Brain microvascular endothelial cell (primary cell): Measurements from ENCODE around the gene ARHGEF39.
A peak's percentile ranks its signal among the peaks of the same experiment; 100 is the strongest.

Experiments used
- DNase-seq: peaks from one replicate; pipeline ENCODE4 v3.0.0-alpha.2; 2020
- H3K27ac ChIP-seq: fragments of 250-450 bp; sonication (Bioruptor Pico); 2 replicates; pipeline ENCODE4 v1.5.1; 2020; ENCODE audit warnings: mild to moderate bottlenecking, moderate library complexity
- H3K27me3 ChIP-seq: fragments of 250-450 bp; sonication (Bioruptor Pico); replicated peaks from 2 replicates; pipeline ENCODE4 v1.5.1; 2020; ENCODE audit warnings: mild to moderate bottlenecking
- H3K36me3 ChIP-seq: fragments of 250-450 bp; sonication (Bioruptor Pico); replicated peaks from 2 replicates; pipeline ENCODE4 v1.5.1; 2020; ENCODE audit warnings: mild to moderate bottlenecking
- H3K4me3 ChIP-seq: 2 replicates; pipeline ENCODE4 v1.5.1; 2011; ENCODE audit warnings: low read depth, mild to moderate bottlenecking, control low read depth, low read length, moderate library complexity
- in situ Hi-C: cut with HindIII; loops from 2 replicates; pipeline ENCODE4 v1.10.0; 2017; ENCODE audit warnings: low sequenced_read_pairs, low pct_ligation_motif_present
- TF ChIP-seq, protein P1 (sequence below): IDR thresholded peaks from 2 replicates; pipeline ENCODE4 v1.5.1; 2011; ENCODE audit warnings: low read depth, mild to moderate bottlenecking, moderate library complexity, low read length, control low read depth, inconsistent platforms; ENCODE audit errors: missing control alignments

ARHGEF39 gene

DNA sequence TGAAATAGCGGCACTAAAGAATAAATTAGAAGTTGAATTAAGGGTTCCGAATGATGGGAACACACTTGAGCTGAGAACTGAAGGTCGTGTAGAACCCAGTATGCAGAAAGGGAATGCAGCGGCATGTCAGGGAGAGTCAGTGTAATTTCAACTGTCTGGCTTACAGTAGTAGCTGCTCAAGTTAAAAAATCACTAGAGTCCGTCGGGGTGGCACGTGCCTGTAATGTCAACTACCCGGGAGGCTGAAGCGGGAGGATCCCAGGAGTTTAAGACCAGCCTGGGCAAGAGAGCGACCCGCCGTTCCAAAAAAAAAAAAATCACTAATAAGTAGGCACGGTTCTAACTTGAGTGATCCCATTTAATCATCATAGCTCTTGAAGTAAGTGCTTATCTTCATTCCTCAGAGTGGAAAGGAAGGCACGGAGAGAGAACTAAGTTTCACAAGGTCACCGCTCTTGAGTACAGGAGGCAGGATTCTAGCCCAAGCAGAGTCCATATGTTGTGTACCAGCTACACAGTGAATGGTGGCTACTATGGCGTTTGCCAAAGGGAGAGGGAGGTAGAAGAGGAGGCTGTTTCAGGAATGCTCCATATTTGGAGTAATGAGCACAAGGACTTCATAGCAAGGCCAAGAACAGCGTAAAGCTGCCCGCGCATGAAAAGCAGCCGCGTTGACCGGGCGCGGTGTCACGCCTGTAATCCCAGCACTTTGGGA, 8.0 kb downstream of the ARHGEF39 start:
- in situ Hi-C loops = no loop called here
- Histone ChIP-seq H3K27ac (peak overlapping the region; percentile 56), H3K4me3 (peak overlapping the region; percentile 47), H3K36me3 (peaks cover 7% of the 10 kb centered on the region), H3K27me3 (no peaks in the 10 kb centered on the region)
- no peak for DNase-seq
- TF ChIP-seq, protein P1, sequence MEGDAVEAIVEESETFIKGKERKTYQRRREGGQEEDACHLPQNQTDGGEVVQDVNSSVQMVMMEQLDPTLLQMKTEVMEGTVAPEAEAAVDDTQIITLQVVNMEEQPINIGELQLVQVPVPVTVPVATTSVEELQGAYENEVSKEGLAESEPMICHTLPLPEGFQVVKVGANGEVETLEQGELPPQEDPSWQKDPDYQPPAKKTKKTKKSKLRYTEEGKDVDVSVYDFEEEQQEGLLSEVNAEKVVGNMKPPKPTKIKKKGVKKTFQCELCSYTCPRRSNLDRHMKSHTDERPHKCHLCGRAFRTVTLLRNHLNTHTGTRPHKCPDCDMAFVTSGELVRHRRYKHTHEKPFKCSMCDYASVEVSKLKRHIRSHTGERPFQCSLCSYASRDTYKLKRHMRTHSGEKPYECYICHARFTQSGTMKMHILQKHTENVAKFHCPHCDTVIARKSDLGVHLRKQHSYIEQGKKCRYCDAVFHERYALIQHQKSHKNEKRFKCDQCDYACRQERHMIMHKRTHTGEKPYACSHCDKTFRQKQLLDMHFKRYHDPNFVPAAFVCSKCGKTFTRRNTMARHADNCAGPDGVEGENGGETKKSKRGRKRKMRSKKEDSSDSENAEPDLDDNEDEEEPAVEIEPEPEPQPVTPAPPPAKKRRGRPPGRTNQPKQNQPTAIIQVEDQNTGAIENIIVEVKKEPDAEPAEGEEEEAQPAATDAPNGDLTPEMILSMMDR = no peak

DNA sequence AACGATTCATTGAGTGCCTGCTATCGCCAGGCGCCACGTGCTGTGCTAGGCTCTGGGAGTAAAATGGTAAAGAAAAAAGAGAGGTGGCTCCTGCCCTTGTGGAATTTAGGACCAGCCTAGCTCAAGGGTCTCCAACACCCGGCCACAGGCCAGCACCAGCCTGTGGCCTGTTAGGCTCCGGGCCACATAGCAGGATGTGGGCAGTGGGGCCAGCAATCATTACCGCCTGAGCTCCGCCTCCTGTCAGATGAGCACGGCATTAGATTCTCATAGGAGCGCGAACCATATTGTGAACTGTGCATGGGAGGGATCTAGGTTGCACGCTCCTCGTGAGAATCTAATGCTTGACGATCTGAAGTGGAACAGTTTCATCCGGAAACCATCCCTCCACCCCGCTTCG, 8.6 kb downstream of the ARHGEF39 start:
- no peak for DNase-seq
- Histone ChIP-seq H3K27me3 (no peaks in the 10 kb centered on the region), H3K4me3 (no peak overlapping the region), H3K27ac (no peak overlapping the region), H3K36me3 (peaks cover 7% of the 10 kb centered on the region)
- in situ Hi-C loops = no loop called here
- TF ChIP-seq, protein P1 = no peak

- no peak for DNase-seq
- no peaks in the 10 kb centered on the region for H3K36me3 ChIP-seq
- TF ChIP-seq, protein P1 = no peak
- no peak overlapping the region for H3K27ac ChIP-seq
- in situ Hi-C loops = no loop called here
- no peak overlapping the region for H3K4me3 ChIP-seq
- no peaks in the 10 kb centered on the region for H3K27me3 ChIP-seq
Observed at GRCh38 chr9:35653611-35654010, 11.4 kb downstream of the ARHGEF39 start.

DNA sequence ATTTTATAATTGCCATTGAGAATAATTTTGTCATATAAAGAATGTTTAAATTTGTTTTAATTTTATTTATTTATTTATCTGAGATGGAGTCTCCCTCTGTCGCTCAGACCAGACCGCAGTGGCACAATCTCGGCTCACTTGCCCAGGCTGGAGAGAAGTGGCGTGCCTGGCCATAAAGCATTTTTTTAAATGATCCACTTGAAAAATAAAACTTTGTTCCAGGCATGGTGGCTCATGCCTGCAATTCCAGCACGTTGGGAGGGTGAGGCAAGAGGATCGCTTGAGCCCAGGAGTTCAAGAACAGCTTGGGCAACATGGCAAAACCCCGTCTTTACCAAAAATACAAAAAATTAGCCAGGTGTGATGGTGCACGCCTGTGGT, 12.2 kb downstream of the ARHGEF39 start:
- TF ChIP-seq, protein P1 = no peak
- in situ Hi-C loops = no loop called here

GRCh38 chr9:35651956-35652828, 12.8 kb downstream of the ARHGEF39 start:
- no peaks in the 10 kb centered on the region for H3K36me3 ChIP-seq
- no peak overlapping the region for H3K27ac ChIP-seq
- TF ChIP-seq, protein P1 = no peak
- in situ Hi-C loops = no loop called here
- H3K27me3 ChIP-seq = no peaks in the 10 kb centered on the region
- H3K4me3 ChIP-seq = no peak overlapping the region
- no peak for DNase-seq

More for the DNA sequence above, 12.2 kb downstream of the ARHGEF39 start:
- Histone ChIP-seq H3K27ac (no peak overlapping the region), H3K27me3 (no peaks in the 10 kb centered on the region), H3K36me3 (no peaks in the 10 kb centered on the region), H3K4me3 (no peak overlapping the region)
- DNase-seq = no peak
